ENCODE data around the gene AACS.

AACS gene

GRCh38 chr12:125180144-125180543 is 114.9 kb downstream of the AACS start (continued):
- no peak for TF ChIP-seq SCRT2 (tag by site-specific recombination; IDR thresholded peaks at IDR 0.05)
- TF ChIP-seq ZNF76 (tag by site-specific recombination; IDR thresholded peaks at IDR 0.05; ENCODE audit: borderline replicate concordance, low read depth): no peak
- TF ChIP-seq KLF17 (tag by site-specific recombination; IDR thresholded peaks at IDR 0.05): no peak
- TF ChIP-seq ZNF558 (tag by site-specific recombination; IDR thresholded peaks at IDR 0.05): no peak
- TF ChIP-seq ZNF521 (tag by site-specific recombination; IDR thresholded peaks at IDR 0.05): no peak

GRCh38 chr12:125181107-125181506 is 115.9 kb downstream of the AACS start:
- ChIA-PET POLR2A (no interaction called here), CTCF (interaction anchor here (1.1 to 1.4 kb wide), 3 partner anchors 22 to 221 kb away, joined by 3 to 9 read pairs (median 3); no protein-coding TSS in a partner anchor)
- peaks cover 7% of the 10 kb centered on the region for H3K4me1 ChIP-seq (ENCODE audit: control insufficient read depth, insufficient read depth, low read length)
- no peak overlapping the region for H3K27ac ChIP-seq (ENCODE audit: extremely low read depth, low read depth, low read length)
- H3K36me3 ChIP-seq (ENCODE audit: control insufficient read depth in 2 of 2, insufficient read depth in 1 of 2, low read length in 2 of 2): no peaks in the 10 kb centered on the region
- H3K4me3 ChIP-seq (ENCODE audit: low read depth, low read length): no peak overlapping the region
- no peaks in the 10 kb centered on the region for H3K9me3 ChIP-seq (ENCODE audit: control insufficient read depth, insufficient read depth, low read depth, low read length)
- TF ChIP-seq ZNF223 (tag by site-specific recombination; IDR thresholded peaks at IDR 0.05) (no peak), ZNF639 (tag by site-specific recombination; IDR thresholded peaks at IDR 0.05) (no peak), ZNF610 (tag by site-specific recombination; IDR thresholded peaks at IDR 0.05; ENCODE audit: borderline replicate concordance) (no peak), ZNF19 (tag by site-specific recombination; IDR thresholded peaks at IDR 0.05; ENCODE audit: low read depth) (no peak), ZNF121 (tag by site-specific recombination; IDR thresholded peaks at IDR 0.05) (no peak), ZNF133 (tag by site-specific recombination; IDR thresholded peaks at IDR 0.05) (no peak)

GRCh38 chr12:125183187-125184067 is 118.2 kb downstream of the AACS start:
- Histone ChIP-seq H3K9me3 (ENCODE audit: control insufficient read depth, insufficient read depth, low read depth, low read length) (no peaks in the 10 kb centered on the region), H3K27ac (ENCODE audit: extremely low read depth, low read depth, low read length) (no peak overlapping the region), H3K36me3 (ENCODE audit: control insufficient read depth in 2 of 2, insufficient read depth in 1 of 2, low read length in 2 of 2) (no peaks in the 10 kb centered on the region), H3K4me3 (ENCODE audit: low read depth, low read length) (no peak overlapping the region), H3K4me1 (ENCODE audit: control insufficient read depth, insufficient read depth, low read length) (peaks cover 9% of the 10 kb centered on the region)
- POLR2A ChIA-PET: interaction anchor here (0.5 kb wide), 1 partner anchor 15 kb away, joined by 3 read pairs; no protein-coding TSS in a partner anchor
- CTCF ChIA-PET: interaction anchor here (0.5 to 3.4 kb wide), 23 partner anchors 9 to 1690 kb away, joined by 3 to 39 read pairs (median 4); no protein-coding TSS in a partner anchor
- TF ChIP-seq SETDB1 (IDR thresholded peaks at IDR 0.05; ENCODE audit: insufficient read length, low read length) (no peak), ZNF701 (tag by site-specific recombination; IDR thresholded peaks at IDR 0.05) (peak; percentile 29; the same call in 1 of the 2 replicates), ZNF366 (tag by site-specific recombination; conservative IDR thresholded peaks at IDR 0.05) (no peak), GFI1B (tag by site-specific recombination; IDR thresholded peaks at IDR 0.05) (no peak), ZNF2 (tag by site-specific recombination; IDR thresholded peaks at IDR 0.05) (peak; percentile 72; the same call in 1 of the 2 replicates), ZNF202 (tag by site-specific recombination; IDR thresholded peaks at IDR 0.05; ENCODE audit: borderline replicate concordance) (no peak), ZNF473 (tag by site-specific recombination; IDR thresholded peaks at IDR 0.05) (no peak), ZBTB10 (tag by site-specific recombination; IDR thresholded peaks at IDR 0.05) (peak; percentile 86), ZNF341 (tag by site-specific recombination; IDR thresholded peaks at IDR 0.05; ENCODE audit: low read depth) (peak; percentile 61), KLF17 (tag by site-specific recombination; IDR thresholded peaks at IDR 0.05) (peak; percentile 30; the same call in 1 of the 2 replicates), ZFHX2 (tag by site-specific recombination; conservative IDR thresholded peaks at IDR 0.05) (peak; percentile 96), ZNF692 (tag by site-specific recombination; IDR thresholded peaks at IDR 0.05) (0 out of 2 replicates have a peak, but pooled peaks have one; percentile 30)
